Psoas muscle (tissue), 8 donors: ENCODE measurements around the gene MYO1C. TPM values are rescaled to one million over a fixed set of nuclear protein-coding genes. Genes with fewer than 3 reads are reported as not detected.
A peak's percentile ranks its signal among the peaks of the same experiment; 100 is the strongest.

Experiments used
- ATAC-seq, 4 donors: fragments of 200-7000 bp; cut with Tn5 transposase; one replicate each; pipeline ENCODE4 v1.9.1; 2020; ENCODE audit warnings: moderate library complexity in 3 of 4, mild to moderate bottlenecking in 2 of 4
- DNase-seq, 2 donors: peaks; one replicate each; pipeline ENCODE4 v3.0.0-alpha.2; 2020
- H3K27ac ChIP-seq: fragments of 200-600 bp; one replicate; pipeline ENCODE4 v1.8.0; 2022
- H3K27me3 ChIP-seq, 3 donors: fragments of 200-600 bp in 1 of 3; one replicate each; pipeline versions ENCODE4 v1.6.1 to v1.8.0; 2013 to 2022; ENCODE audit warnings: low read length in 2 of 3, mild to moderate bottlenecking in 2 of 3, moderate library complexity in 1 of 3; ENCODE audit not compliant: insufficient read depth in 3 of 3
- H3K36me3 ChIP-seq, 2 donors: fragments of 200-600 bp in 1 of 2; one replicate each; pipeline versions ENCODE4 v1.6.1 to v1.8.0; 2013 to 2022; ENCODE audit warnings: low read depth in 1 of 2, mild to moderate bottlenecking in 1 of 2, moderate library complexity in 1 of 2; ENCODE audit not compliant: insufficient read depth in 1 of 2
- H3K4me1 ChIP-seq: fragments of 200-600 bp; one replicate; pipeline ENCODE4 v1.8.0; 2022
- H3K4me3 ChIP-seq: fragments of 200-600 bp; one replicate; pipeline ENCODE4 v1.8.0; 2022; ENCODE audit warnings: mild to moderate bottlenecking
- H3K9me3 ChIP-seq: fragments of 200-600 bp; one replicate; pipeline ENCODE4 v1.8.0; 2022
- WGBS, 3 donors: extraction: QIAGEN DNeasy Blood & Tissue Kit; methylation state at CpG; one replicate each; pipeline versions ENCODE4 v1.1.6 to v1.1.7; 2013; 5-methylcytosine and 5-hydroxymethylcytosine counted together
- intact Hi-C, 2 donors: fragments of 100-400 bp; cut with DNase I; formaldehyde crosslinking; loops; one replicate each; pipeline versions ENCODE4 v1.11.0 to v1.14.2; 2022
- polyA plus RNA-seq, 3 donors: library from polyadenylated mRNA; stranded (reverse); fragments of 200-250 nt; gene quantifications; one replicate each; pipeline ENCODE4 v1.2.3, GENCODE V29; 2013
- total RNA-seq, 4 donors: library from RNA; stranded (reverse); fragmentation: NEBNext Ultra II Directional in 2 of 4; extraction: Animal tissue kit (Norgen Biotek cat#: 25700) in 2 of 4; gene quantifications; one replicate each; pipeline versions ENCODE4 v1.2.1 to v1.2.4, GENCODE V29; 2021 to 2023
- TF ChIP-seq, protein P1 (sequence below): fragments of 200-600 bp; IDR thresholded peaks from one replicate; pipeline ENCODE4 v1.8.0; 2022; ENCODE audit warnings: antibody characterized with exemption
- donor health status: healthy with polysubstance abuse.
- donor health status: DM: no; HTN: no; CAD: no; lungs with moderate emphysema.
- donor health status: Bipolar disorder and iron deficiency.
- donor health status: healthy.
- donor health status: DM: yes; HTN: yes; CAD: no.
- donor health status: DM: no; HTN: no; CAD: no.
- donor health status: DM: no; HTN: no; CAD: no.
- donor health status: DM: yes; HTN: yes; CAD: no.

The MYO1C gene
- total and polyA plus RNA-seq, 7 donors = 24.0 to 82.7 (median 68.1) TPM

DNA sequence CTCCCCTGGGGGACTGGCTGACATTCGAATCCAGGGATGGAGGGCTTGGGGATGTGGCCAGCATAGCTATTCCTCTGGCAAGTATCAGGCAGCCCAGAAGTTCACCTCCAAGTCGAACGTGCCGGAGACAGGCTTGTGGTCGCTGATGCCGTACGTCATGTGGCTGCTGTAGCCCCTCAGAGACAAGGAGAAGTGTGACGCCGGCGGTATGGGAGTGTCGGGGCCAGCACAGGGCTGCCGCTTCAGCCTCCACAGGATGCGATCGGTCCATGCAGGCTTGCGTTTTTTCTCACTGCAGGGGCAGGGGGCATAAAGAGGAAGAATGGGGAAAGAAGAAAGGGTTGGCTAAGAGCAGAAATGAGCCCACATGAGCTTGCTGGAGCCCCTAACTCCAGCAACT is 5.3 kb upstream of the MYO1C start:
- WGBS, 3 donors = 72 to 81% (median 78%) methylated on average over 15 of the region's 15 CpGs
- Histone ChIP-seq H3K27me3 (no peaks in the 10 kb centered on the region), H3K9me3 (no peaks in the 10 kb centered on the region), H3K4me3 (no peak overlapping the region), H3K4me1 (peaks cover 36% of the 10 kb centered on the region), H3K36me3 (peaks cover 0 to 43% of the 10 kb centered on the region in 2 donors), H3K27ac (no peak overlapping the region)
- TF ChIP-seq, protein P1, sequence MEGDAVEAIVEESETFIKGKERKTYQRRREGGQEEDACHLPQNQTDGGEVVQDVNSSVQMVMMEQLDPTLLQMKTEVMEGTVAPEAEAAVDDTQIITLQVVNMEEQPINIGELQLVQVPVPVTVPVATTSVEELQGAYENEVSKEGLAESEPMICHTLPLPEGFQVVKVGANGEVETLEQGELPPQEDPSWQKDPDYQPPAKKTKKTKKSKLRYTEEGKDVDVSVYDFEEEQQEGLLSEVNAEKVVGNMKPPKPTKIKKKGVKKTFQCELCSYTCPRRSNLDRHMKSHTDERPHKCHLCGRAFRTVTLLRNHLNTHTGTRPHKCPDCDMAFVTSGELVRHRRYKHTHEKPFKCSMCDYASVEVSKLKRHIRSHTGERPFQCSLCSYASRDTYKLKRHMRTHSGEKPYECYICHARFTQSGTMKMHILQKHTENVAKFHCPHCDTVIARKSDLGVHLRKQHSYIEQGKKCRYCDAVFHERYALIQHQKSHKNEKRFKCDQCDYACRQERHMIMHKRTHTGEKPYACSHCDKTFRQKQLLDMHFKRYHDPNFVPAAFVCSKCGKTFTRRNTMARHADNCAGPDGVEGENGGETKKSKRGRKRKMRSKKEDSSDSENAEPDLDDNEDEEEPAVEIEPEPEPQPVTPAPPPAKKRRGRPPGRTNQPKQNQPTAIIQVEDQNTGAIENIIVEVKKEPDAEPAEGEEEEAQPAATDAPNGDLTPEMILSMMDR = no peak
- no peak for DNase-seq
- ATAC-seq = no peak
- intact Hi-C loops = no loop called here

DNA sequence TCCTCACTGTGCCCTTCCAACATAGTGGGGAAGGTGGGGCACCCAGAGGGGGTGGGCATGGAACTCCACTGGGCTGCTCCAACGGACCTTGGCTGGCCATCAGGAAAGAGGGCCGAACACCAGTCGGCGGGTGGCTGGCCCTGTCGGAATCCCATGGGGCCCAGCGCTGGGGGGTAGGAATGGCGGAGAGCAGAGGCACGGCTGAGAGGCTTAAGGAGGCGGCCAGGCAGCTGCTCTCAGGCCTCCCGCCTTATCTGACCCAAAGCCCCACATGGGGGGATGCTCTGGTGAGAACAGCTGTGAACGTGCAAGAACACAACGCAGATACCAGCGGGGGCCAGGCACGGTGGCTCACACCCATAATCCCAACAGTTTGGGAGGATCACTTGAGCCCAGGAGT is 4.4 kb upstream of the MYO1C start:
- intact Hi-C loops = no loop called here
- DNase-seq = no peak
- H3K36me3 ChIP-seq = peaks cover 0 to 40% of the 10 kb centered on the region in 2 donors
- no peak overlapping the region for H3K27ac ChIP-seq
- no peak for ATAC-seq
- no peak overlapping the region for H3K4me3 ChIP-seq
- TF ChIP-seq, protein P1 = no peak
- H3K9me3 ChIP-seq = no peaks in the 10 kb centered on the region
- 65 to 80% (median 73%) methylated on average over 13 to 14 of the region's 14 CpGs for WGBS, 3 donors
- no peaks in the 10 kb centered on the region for H3K27me3 ChIP-seq
- H3K4me1 ChIP-seq = peaks cover 45% of the 10 kb centered on the region

DNA sequence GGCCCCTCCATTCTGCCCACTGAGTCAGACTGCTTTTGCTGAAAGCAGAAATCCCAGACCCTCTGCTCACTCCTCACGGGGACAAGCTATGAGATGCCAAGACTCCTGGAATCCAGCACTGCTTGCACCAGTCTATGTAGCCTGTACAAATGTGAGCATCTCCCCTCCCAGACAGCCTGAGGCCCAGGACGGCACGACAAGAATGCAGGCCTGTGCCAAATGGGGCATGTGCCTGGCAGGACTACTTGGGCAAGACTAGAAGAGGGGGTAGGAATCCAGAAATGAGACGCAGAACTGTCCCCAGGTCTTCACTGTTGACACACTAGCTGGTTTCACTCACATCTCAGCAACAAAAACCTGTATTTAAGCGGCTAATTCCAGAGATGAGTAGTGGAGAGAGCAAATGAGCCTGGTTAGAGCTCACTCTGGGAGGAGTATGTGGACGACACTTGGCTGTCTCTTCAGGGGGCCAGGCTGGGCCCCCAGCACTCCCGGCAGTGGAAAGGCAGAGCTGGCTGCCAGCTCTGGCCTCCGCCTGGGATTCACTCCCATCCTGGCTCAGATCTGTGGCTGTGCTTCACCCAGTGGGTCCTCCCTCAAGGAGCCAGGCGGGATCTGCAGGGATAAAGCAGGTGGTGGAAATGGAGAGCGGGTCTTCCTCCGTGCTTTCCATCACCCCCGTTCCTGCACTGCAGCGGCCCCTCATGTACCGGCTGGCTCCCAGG is 2.9 kb upstream of the MYO1C start:
- TF ChIP-seq, protein P1 = no peak
- WGBS, 3 donors = 33 to 41% (median 38%) methylated on average over 14 of the region's 14 CpGs
- Histone ChIP-seq H3K27me3 (no peaks in the 10 kb centered on the region), H3K9me3 (no peaks in the 10 kb centered on the region), H3K27ac (peak overlapping the region; percentile 63), H3K36me3 (peaks cover 0 to 35% of the 10 kb centered on the region in 2 donors), H3K4me3 (peak overlapping the region; percentile 5), H3K4me1 (peaks cover 52% of the 10 kb centered on the region)
- DNase-seq (peak; percentile 69 to 91), ATAC-seq (peak; percentile 79 to 86 (median 84))
- intact Hi-C loops = loop anchor here in 1 of 2 donors (2.0 kb wide), 1 partner anchor 17 kb away; no protein-coding TSS in a partner anchor

DNA sequence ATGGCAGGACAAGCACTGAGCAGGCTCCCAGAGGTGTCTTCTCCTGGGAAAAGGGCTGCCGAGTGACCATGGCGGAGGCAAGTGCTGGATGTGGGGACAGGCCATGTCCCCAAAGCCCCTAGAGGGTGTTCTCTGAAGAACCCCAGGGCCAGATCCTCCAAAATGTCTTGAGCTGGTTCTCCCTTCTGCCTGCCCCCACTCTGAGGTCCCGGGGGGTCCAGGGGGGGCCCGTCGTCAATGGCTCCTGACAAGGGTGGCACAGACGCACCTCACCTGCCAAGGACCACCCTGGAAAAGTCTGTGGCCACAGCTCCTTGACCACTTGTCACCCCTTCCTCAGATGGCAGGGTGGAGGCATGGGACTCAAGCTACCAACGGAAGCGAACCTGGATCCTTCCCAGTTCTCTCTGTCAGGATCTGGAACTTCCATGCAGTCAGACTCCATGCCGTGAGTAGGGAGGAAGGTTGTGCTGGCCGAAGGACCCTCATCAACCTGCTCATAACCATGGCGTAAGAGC is 2.3 kb upstream of the MYO1C start:
- DNase-seq = no peak
- H3K4me1 ChIP-seq = peaks cover 56% of the 10 kb centered on the region
- H3K36me3 ChIP-seq = peaks cover 0 to 31% of the 10 kb centered on the region in 2 donors
- intact Hi-C loops = loop anchor here in 1 of 2 donors (2.0 kb wide), 1 partner anchor 18 kb away; no protein-coding TSS in a partner anchor
- H3K27me3 ChIP-seq = no peaks in the 10 kb centered on the region
- peak in 1 of 4 donors; percentile 14 for ATAC-seq
- no peak overlapping the region for H3K4me3 ChIP-seq
- peak overlapping the region; percentile 2 for H3K27ac ChIP-seq
- 57 to 62% (median 60%) methylated on average over 11 of the region's 11 CpGs for WGBS, 3 donors
- TF ChIP-seq, protein P1 = no peak
- no peaks in the 10 kb centered on the region for H3K9me3 ChIP-seq
